D721Med (cell line): ENCODE measurements around the gene KLHL1.

ENCODE experiments used
- DNase-seq: peaks from one replicate; pipeline ENCODE4 v3.0.0; 2011; ENCODE audit warnings: low spot score; ENCODE audit not compliant: insufficient read length
- FAIRE-seq: peaks from 2 replicates; lab custom pipeline; 2011; peaks lifted over from hg19 to GRCh38; lab: Jason Lieb, UNC
- TF ChIP-seq, protein P1 (sequence below): IDR thresholded peaks from 2 replicates; pipeline ENCODE4 v1.5.1; 2012; ENCODE audit warnings: mild to moderate bottlenecking, control low read depth; ENCODE audit not compliant: insufficient read depth; ENCODE audit errors: missing control alignments

KLHL1 gene

DNA sequence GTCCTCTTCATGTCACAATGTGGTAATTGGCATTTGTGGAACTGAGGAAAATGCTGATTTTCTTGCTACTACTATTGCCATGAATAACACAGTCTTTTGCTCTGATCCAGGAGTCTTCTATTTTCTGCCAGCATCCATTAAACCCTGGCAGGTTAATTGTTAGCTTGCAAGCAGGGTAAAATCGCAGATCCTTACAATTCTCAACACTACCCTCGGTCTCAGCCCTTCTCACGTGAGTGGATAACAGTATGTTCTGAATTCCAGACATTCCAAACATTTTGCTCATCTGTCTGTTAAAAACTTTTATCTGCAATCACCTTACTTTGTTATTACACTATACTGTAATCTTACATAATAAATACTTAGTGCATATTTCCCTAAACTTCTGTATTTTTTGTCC, 251.9 kb downstream of the KLHL1 start:
- TF ChIP-seq, protein P1, sequence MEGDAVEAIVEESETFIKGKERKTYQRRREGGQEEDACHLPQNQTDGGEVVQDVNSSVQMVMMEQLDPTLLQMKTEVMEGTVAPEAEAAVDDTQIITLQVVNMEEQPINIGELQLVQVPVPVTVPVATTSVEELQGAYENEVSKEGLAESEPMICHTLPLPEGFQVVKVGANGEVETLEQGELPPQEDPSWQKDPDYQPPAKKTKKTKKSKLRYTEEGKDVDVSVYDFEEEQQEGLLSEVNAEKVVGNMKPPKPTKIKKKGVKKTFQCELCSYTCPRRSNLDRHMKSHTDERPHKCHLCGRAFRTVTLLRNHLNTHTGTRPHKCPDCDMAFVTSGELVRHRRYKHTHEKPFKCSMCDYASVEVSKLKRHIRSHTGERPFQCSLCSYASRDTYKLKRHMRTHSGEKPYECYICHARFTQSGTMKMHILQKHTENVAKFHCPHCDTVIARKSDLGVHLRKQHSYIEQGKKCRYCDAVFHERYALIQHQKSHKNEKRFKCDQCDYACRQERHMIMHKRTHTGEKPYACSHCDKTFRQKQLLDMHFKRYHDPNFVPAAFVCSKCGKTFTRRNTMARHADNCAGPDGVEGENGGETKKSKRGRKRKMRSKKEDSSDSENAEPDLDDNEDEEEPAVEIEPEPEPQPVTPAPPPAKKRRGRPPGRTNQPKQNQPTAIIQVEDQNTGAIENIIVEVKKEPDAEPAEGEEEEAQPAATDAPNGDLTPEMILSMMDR, result no peak
- no peak for DNase-seq
- FAIRE-seq, result no peak

DNA sequence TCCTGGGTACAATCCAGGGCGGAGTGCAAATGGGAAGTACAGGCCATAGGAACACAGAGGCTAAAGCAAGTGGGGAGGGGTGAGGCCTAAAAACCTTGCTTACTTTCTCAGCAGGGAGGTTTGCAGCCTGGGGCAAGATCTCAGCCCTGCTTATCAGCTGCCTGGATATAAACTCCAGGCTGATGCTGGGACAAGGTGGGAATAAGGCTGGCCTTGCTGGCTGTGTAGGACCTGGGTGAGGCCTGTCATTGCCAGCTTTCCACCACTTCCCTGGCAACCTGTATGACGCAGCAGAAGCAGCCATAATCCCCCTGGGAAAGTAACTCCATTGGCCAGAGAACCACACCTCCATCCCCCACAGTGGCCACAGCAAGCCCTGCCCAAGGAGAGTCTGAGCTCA, 279.7 kb downstream of the KLHL1 start:
- no peak for DNase-seq
- FAIRE-seq, result no peak
- TF ChIP-seq, protein P1, result no peak

DNA sequence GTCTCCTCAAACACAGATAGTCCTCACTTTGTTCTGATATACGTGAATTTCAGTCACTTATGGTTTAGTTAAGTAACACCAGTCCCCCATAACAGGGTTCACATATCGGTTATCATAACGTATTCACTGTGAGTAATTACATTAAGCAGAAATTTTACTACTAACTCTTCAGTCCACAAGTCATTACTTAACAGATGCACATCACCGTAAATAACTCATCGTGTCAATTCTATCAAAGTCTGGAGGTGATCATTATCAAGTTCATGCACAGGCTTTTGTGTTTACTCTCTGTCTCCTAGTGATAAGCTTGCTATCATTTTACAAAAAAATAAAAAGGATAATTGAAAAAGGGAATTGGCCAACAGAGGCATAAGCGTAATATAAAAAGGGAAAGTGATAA, 288.1 kb downstream of the KLHL1 start:
- TF ChIP-seq, protein P1, result no peak
- FAIRE-seq (no peak), DNase-seq (no peak)

DNA sequence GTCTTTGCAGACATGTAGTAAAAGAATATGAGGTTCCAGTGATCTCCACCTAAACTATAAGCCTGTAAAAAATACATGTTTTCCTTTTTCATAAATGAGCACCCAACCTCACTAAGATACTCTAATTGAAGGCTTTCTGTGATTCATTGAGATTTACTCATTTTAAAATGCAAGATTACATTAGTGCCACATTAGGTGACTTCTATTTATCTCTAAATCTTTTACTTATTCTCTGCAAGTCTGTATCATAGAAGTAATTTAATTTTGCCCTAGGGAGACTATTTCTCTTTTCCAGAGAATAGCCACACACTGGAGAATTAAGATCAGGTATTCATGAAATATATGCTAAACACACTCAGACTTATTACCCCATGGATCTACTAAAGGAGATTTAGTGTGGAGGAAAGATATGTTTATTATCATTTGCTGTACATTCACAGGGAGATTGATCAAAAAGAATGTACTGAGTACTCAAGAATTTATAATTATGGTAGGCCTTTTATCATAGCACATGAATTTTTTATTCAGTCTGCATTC, 290.9 kb downstream of the KLHL1 start:
- DNase-seq (no peak), FAIRE-seq (no peak)
- TF ChIP-seq, protein P1, result no peak

DNA sequence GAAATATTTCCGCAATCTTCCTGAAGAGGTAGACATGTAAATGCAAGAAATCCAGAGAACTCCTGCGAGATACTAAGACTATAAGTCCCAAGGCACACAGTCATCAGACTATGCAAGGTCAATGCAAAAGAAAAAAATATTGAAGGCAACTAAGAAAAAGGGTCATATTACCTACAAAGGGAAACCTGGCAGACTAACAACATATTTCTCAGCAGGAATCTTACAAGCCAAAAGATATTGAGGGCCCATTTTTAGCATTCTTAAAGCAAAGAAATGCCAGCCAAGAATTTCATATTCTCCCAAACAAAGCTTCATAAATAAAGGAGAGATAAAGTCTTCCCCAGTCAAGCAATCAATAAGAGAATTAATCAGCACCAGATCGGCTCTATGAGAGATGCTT, 299.1 kb downstream of the KLHL1 start:
- TF ChIP-seq, protein P1, result no peak
- no peak for FAIRE-seq
- DNase-seq, result no peak

DNA sequence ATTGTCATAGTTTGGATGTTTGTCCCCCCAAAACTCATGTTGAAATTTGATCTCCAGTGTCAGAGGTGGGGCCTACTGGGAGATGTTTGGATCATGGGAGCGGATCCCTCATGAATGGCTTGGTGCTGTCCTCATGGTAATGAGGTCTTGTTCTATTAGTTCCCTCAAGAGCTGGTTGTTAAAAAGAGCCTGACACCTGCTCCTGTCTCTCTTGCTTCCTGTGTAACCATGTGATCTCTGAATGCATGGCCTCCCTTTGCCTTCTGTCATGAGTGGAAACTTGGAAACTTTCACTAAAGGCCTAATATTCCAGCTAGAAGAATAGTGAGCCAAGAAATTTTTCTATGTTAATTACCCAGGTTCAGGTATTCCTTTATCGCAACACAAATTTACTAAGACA, 312.0 kb downstream of the KLHL1 start:
- FAIRE-seq (no peak), DNase-seq (no peak)
- TF ChIP-seq, protein P1, result no peak

DNA sequence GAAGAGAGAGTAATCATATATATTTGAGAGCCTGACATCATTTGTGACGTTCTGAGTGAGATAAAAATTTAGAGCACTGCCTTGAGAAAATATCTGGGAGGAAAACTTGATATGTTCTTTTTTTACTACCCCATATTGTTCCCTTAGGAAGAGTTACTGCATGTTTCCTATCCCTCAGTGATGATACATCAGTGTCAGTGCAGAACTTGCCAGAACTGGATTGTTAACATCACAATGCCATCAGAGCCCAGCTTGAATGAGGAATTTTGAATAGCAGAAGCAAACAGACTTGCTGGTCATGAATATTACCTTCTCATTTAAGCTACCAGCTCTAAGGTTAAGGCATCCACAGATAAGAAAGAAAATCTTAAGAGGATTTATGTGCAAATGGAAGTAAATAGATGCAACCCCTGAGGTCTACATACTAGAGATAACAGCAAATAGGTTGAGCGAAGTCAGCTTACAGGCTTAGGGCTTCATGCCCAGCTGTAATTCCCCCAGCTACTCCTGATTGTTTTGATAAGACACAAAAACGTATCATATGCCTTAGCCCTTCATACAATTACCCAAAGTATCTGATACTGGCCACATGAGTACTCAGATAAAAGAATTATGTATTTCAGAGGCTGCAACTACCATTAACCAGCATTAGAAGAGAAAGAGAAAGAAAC, 314.3 kb downstream of the KLHL1 start:
- DNase-seq (no peak), FAIRE-seq (peak; percentile 90)
- TF ChIP-seq, protein P1, result no peak
